ENCODE data around the gene NAALADL2. TPM values are rescaled to one million over a fixed set of nuclear protein-coding genes. Genes with fewer than 3 reads are reported as not detected.

NAALADL2 gene
- total and polyA plus RNA-seq, 2 donors (not counting 1 experiment from before 2014, with no cell fraction given), result not detected

- Histone ChIP-seq H3K9ac (ENCODE audit: low read length) (no peak overlapping the region), H3K27ac (ENCODE audit: low read length in 2 of 2) (no peak overlapping the region), H3K36me3 (replicated peaks in 1 of 2; ENCODE audit: control extremely low read depth in 1 of 2, control insufficient read depth in 1 of 2, extremely low read depth in 1 of 2, insufficient read depth in 2 of 2, low read length in 1 of 2) (no peaks in the 10 kb centered on the region), H4K20me1 (ENCODE audit: control insufficient read depth, insufficient read depth, low read length, poor library complexity, severe bottlenecking) (no peaks in the 10 kb centered on the region), H3K27me3 (replicated peaks in 1 of 4; ENCODE audit: control extremely low read depth in 1 of 4, control insufficient read depth in 3 of 4, insufficient read depth in 4 of 4, low read length in 3 of 4) (no peaks in the 10 kb centered on the region), H2AFZ (ENCODE audit: insufficient read depth, low read depth, low read length, poor library complexity, severe bottlenecking) (no peak overlapping the region), H3K4me1 (ENCODE audit: control insufficient read depth in 2 of 2, insufficient read depth in 2 of 2, low read length in 2 of 2) (no peaks in the 10 kb centered on the region), H3K79me2 (ENCODE audit: control insufficient read depth, insufficient read depth, low read length) (no peaks in the 10 kb centered on the region), H3K9me3 (ENCODE audit: control extremely low read depth in 1 of 3, control insufficient read depth in 2 of 3, insufficient read depth in 1 of 3, low read length in 2 of 3) (no peaks in the 10 kb centered on the region), H3K4me2 (replicated peaks; ENCODE audit: low read depth, low read length, poor library complexity, severe bottlenecking) (no peak overlapping the region), H3K4me3 (ENCODE audit: control extremely low read depth in 1 of 5, extremely low read depth in 1 of 5, insufficient read depth in 1 of 5, low read depth in 2 of 5, low read length in 4 of 5) (no peak overlapping the region)
- ATAC-seq (ENCODE audit: low read depth) (no peak), DNase-seq (no peak)
- CTCF ChIA-PET, result no interaction called here
- TF ChIP-seq CTCF (IDR thresholded peaks at IDR 0.05) (no peak), EZH2 (IDR thresholded peaks at IDR 0.05; ENCODE audit: borderline replicate concordance, insufficient read depth, low read depth, low read length, poor library complexity, severe bottlenecking) (no peak)
- no CpG with 5 or more reads among the region's 1 CpG for WGBS (ENCODE audit: insufficient coverage)
- intact Hi-C loops (cut with micrococcal nuclease), result no loop called here
- Mint-ChIP-seq H3K4me1 (no peaks in the 10 kb centered on the region), H3K27me3 (no peaks in the 10 kb centered on the region), H3K9me3 (ENCODE audit: insufficient read depth) (no peaks in the 10 kb centered on the region), H3K27ac (no peak overlapping the region), H3K4me3 (no peak overlapping the region)
- POLR2A ChIA-PET, result no interaction called here
Observed at GRCh38 chr3:175098644-175099043, 239.5 kb downstream of the NAALADL2 start.

DNA sequence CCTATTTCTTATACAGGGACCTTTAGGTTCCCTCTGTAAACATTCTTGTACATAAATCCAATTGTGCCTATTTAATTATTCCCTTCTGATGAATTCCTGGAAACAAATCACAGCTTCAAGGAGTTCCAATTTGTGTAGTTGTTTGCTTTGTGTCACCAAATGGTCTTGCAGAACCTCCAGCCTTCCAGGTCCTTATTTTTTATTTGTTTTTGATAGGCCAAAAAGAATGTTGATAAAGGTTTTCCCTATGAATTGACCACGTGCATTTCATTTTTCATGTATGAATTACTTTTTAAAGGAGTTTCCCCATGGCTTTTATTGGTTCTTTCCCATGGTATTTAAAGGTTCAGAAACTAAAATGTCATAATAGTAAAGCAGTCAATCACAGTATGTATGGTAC lies 243.0 kb downstream of the NAALADL2 start:
- no peaks in the 10 kb centered on the region for H3K36me3 ChIP-seq (replicated peaks in 1 of 2; ENCODE audit: control extremely low read depth in 1 of 2, control insufficient read depth in 1 of 2, extremely low read depth in 1 of 2, insufficient read depth in 2 of 2, low read length in 1 of 2)
- H2AFZ ChIP-seq (ENCODE audit: insufficient read depth, low read depth, low read length, poor library complexity, severe bottlenecking), result no peak overlapping the region
- H3K9ac ChIP-seq (ENCODE audit: low read length), result no peak overlapping the region
- H3K27me3 ChIP-seq (replicated peaks in 1 of 4; ENCODE audit: control extremely low read depth in 1 of 4, control insufficient read depth in 3 of 4, insufficient read depth in 4 of 4, low read length in 3 of 4), result no peaks in the 10 kb centered on the region
- no peak for TF ChIP-seq CTCF (IDR thresholded peaks at IDR 0.05)
- no peak for TF ChIP-seq EZH2 (IDR thresholded peaks at IDR 0.05; ENCODE audit: borderline replicate concordance, insufficient read depth, low read depth, low read length, poor library complexity, severe bottlenecking)
- no peaks in the 10 kb centered on the region for H3K4me1 ChIP-seq (ENCODE audit: control insufficient read depth in 2 of 2, insufficient read depth in 2 of 2, low read length in 2 of 2)
- ATAC-seq (ENCODE audit: low read depth) (no peak), DNase-seq (no peak)
- ChIA-PET POLR2A (no interaction called here), CTCF (no interaction called here)
- no peak overlapping the region for H3K27ac Mint-ChIP-seq
- H3K27ac ChIP-seq (ENCODE audit: low read length in 2 of 2), result no peak overlapping the region
- no peaks in the 10 kb centered on the region for H4K20me1 ChIP-seq (ENCODE audit: control insufficient read depth, insufficient read depth, low read length, poor library complexity, severe bottlenecking)
- H3K79me2 ChIP-seq (ENCODE audit: control insufficient read depth, insufficient read depth, low read length), result no peaks in the 10 kb centered on the region
- no peaks in the 10 kb centered on the region for H3K4me1 Mint-ChIP-seq
- no peaks in the 10 kb centered on the region for H3K9me3 Mint-ChIP-seq (ENCODE audit: insufficient read depth)
- H3K9me3 ChIP-seq (ENCODE audit: control extremely low read depth in 1 of 3, control insufficient read depth in 2 of 3, insufficient read depth in 1 of 3, low read length in 2 of 3), result no peaks in the 10 kb centered on the region
- H3K27me3 Mint-ChIP-seq, result no peaks in the 10 kb centered on the region
- no peak overlapping the region for H3K4me3 ChIP-seq (ENCODE audit: control extremely low read depth in 1 of 5, extremely low read depth in 1 of 5, insufficient read depth in 1 of 5, low read depth in 2 of 5, low read length in 4 of 5)
- no CpG with 5 or more reads among the region's 1 CpG for WGBS (ENCODE audit: insufficient coverage)
- H3K4me2 ChIP-seq (replicated peaks; ENCODE audit: low read depth, low read length, poor library complexity, severe bottlenecking), result no peak overlapping the region
- intact Hi-C loops (cut with micrococcal nuclease), result no loop called here
- H3K4me3 Mint-ChIP-seq, result no peak overlapping the region

All from B cell (primary cell).